CD4-positive, alpha-beta T cell treated with Interleukin-6 for 4 hours (primary cell): ENCODE results near the gene CLOCK.

Experiments
- DNase-seq: peaks from one replicate; pipeline ENCODE4 v3.0.0-alpha.2; 2020; ENCODE audit warnings: mixed read lengths

Gene CLOCK

GRCh38 chr4:55378617-55379467 lies 167.9 kb downstream of the CLOCK start:
- no peak for DNase-seq
